Measurements from ENCODE around the gene ERGIC1.

DNA sequence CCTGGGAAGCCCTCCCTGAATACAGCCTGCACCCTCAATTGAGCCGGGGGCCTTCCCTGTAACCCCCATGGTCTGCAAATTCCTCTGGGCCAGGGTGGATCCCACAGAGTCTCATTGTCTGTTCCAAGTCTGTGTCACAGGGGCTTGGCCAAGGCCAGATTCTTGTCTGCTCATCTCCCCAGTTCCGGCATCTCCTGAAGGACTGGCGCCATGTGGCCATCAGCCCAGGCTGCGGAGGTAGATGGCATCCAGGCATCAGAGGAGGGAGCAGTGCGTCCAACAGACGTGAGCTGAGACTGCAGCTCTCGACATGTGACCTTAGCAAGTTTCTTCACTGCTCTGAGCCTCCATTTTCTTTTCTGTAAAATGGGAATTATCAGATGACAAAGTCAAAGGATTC lies 87.9 kb downstream of the ERGIC1 start:
- TF ChIP-seq, protein P1, sequence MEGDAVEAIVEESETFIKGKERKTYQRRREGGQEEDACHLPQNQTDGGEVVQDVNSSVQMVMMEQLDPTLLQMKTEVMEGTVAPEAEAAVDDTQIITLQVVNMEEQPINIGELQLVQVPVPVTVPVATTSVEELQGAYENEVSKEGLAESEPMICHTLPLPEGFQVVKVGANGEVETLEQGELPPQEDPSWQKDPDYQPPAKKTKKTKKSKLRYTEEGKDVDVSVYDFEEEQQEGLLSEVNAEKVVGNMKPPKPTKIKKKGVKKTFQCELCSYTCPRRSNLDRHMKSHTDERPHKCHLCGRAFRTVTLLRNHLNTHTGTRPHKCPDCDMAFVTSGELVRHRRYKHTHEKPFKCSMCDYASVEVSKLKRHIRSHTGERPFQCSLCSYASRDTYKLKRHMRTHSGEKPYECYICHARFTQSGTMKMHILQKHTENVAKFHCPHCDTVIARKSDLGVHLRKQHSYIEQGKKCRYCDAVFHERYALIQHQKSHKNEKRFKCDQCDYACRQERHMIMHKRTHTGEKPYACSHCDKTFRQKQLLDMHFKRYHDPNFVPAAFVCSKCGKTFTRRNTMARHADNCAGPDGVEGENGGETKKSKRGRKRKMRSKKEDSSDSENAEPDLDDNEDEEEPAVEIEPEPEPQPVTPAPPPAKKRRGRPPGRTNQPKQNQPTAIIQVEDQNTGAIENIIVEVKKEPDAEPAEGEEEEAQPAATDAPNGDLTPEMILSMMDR (IDR thresholded peaks at IDR 0.05), result no peak
- TF ChIP-seq EP300 (IDR thresholded peaks at IDR 0.05) (no peak), POLR2A (IDR thresholded peaks at IDR 0.05) (no peak), POLR2AphosphoS5 (IDR thresholded peaks at IDR 0.05) (no peak)

Data from gastroesophageal sphincter (tissue), 3 donors.